Neural progenitor cell (in vitro differentiated cells): ENCODE measurements around the gene ITGA11. TPM values are rescaled to one million over a fixed set of nuclear protein-coding genes. Genes with fewer than 3 reads are reported as not detected.

Source experiments
- DNase-seq: peaks from one replicate; pipeline ENCODE4 v3.0.0-alpha.2; 2016; ENCODE audit warnings: low spot score
- H2AFZ ChIP-seq: fragments of 200-600 bp; sonication (generic); replicated peaks from 2 replicates; pipeline ENCODE4 v1.6.1; 2016; ENCODE audit warnings: antibody characterized with exemption
- H3F3A ChIP-seq: fragments of 200-600 bp; sonication (generic); 2 replicates; pipeline ENCODE4 v1.6.1; 2016; ENCODE audit warnings: antibody characterized with exemption, low read depth
- H3K27ac ChIP-seq: fragments of 200-600 bp; sonication (generic); 2 replicates; pipeline ENCODE4 v1.5.1; 2016; ENCODE audit warnings: mild to moderate bottlenecking
- H3K27me3 ChIP-seq: fragments of 200-600 bp; sonication (generic); 2 replicates; pipeline ENCODE4 v1.6.1; 2016; ENCODE audit warnings: mild to moderate bottlenecking, moderate library complexity
- H3K36me3 ChIP-seq: fragments of 200-600 bp; sonication (generic); 2 replicates; pipeline ENCODE4 v1.5.1; 2016
- H3K4me1 ChIP-seq: fragments of 200-600 bp; sonication (generic); 2 replicates; pipeline ENCODE4 v1.6.1; 2016; ENCODE audit warnings: mixed run types
- H3K4me2 ChIP-seq: fragments of 200-600 bp; sonication (generic); 2 replicates; pipeline ENCODE4 v1.6.1; 2016
- H3K4me3 ChIP-seq: fragments of 200-600 bp; sonication (generic); 2 replicates; pipeline ENCODE4 v1.5.1; 2016
- H3K79me2 ChIP-seq: fragments of 200-600 bp; sonication (generic); 2 replicates; pipeline ENCODE4 v1.6.1; 2016; ENCODE audit warnings: low read depth
- H3K9ac ChIP-seq: fragments of 200-600 bp; sonication (generic); 2 replicates; pipeline ENCODE4 v1.6.1; 2016
- H3K9me3 ChIP-seq: fragments of 200-600 bp; sonication (generic); 2 replicates; pipeline ENCODE4 v1.5.1; 2016; ENCODE audit warnings: low read depth
- H4K20me1 ChIP-seq: fragments of 200-600 bp; sonication (generic); 2 replicates; pipeline ENCODE4 v1.6.1; 2016; ENCODE audit warnings: low read depth
- H3K27ac Mint-ChIP-seq: 3 replicates; pipeline ENCODE4 v1.8.0; 2021; ENCODE audit warnings: mixed read lengths
- H3K27me3 Mint-ChIP-seq: 2 replicates; pipeline ENCODE4 v1.8.0; 2022; ENCODE audit warnings: low read depth, mild to moderate bottlenecking, inconsistent platforms, moderate library complexity, mixed read lengths; ENCODE audit not compliant: insufficient read depth
- H3K36me3 Mint-ChIP-seq: 3 replicates; pipeline ENCODE4 v1.8.0; 2021; ENCODE audit warnings: mixed read lengths
- H3K4me1 Mint-ChIP-seq: 3 replicates; pipeline ENCODE4 v1.8.0; 2021; ENCODE audit warnings: mixed read lengths
- H3K4me3 Mint-ChIP-seq: 3 replicates; pipeline ENCODE4 v1.8.0; 2021; ENCODE audit warnings: mild to moderate bottlenecking, moderate library complexity, mixed read lengths
- H3K9me3 Mint-ChIP-seq: 3 replicates; pipeline ENCODE4 v1.8.0; 2020; ENCODE audit warnings: mixed read lengths
- CTCF ChIP-seq: fragments of 200-600 bp; sonication (generic); IDR thresholded peaks from 2 replicates; pipeline ENCODE4 v1.5.1; 2017; ENCODE audit warnings: antibody characterized with exemption, mild to moderate bottlenecking
- EZH2 ChIP-seq: fragments of 200-600 bp; sonication (generic); IDR thresholded peaks from 2 replicates; pipeline ENCODE4 v1.6.1; 2017; ENCODE audit warnings: antibody characterized with exemption, mild to moderate bottlenecking, moderate library complexity
- EZH2phosphoT487 ChIP-seq: fragments of 200-600 bp; sonication (generic); IDR thresholded peaks from 2 replicates; pipeline ENCODE4 v1.6.1; 2017; ENCODE audit warnings: antibody characterized with exemption
- total RNA-seq: library from RNA; depleted of rRNA; stranded (reverse); fragments of >200 nt; gene quantifications from 2 replicates; pipeline ENCODE4 v1.2.3, GENCODE V29; 2015; ENCODE audit warnings: low replicate concordance

ITGA11 gene
- total RNA-seq, 1 donor from 2014 or later: not detected

- H3K9ac ChIP-seq: no peak overlapping the region
- Mint-ChIP-seq H3K4me1 (no peaks in the 10 kb centered on the region), H3K36me3 (no peaks in the 10 kb centered on the region), H3K9me3 (peaks cover 4% of the 10 kb centered on the region), H3K4me3 (no peak overlapping the region), H3K27me3 (no peaks in the 10 kb centered on the region), H3K27ac (no peak overlapping the region)
- H4K20me1 ChIP-seq: no peaks in the 10 kb centered on the region
- no peaks in the 10 kb centered on the region for H3K27me3 ChIP-seq
- TF ChIP-seq EZH2phosphoT487 (no peak), EZH2 (no peak), CTCF (no peak)
- no peaks in the 10 kb centered on the region for H3F3A ChIP-seq
- H3K36me3 ChIP-seq: no peaks in the 10 kb centered on the region
- no peak overlapping the region for H3K4me2 ChIP-seq
- no peak overlapping the region for H3K4me3 ChIP-seq
- H3K79me2 ChIP-seq: no peaks in the 10 kb centered on the region
- no peaks in the 10 kb centered on the region for H3K4me1 ChIP-seq
- DNase-seq: no peak
- H3K9me3 ChIP-seq: no peaks in the 10 kb centered on the region
- no peak overlapping the region for H2AFZ ChIP-seq
- no peak overlapping the region for H3K27ac ChIP-seq
Measured at GRCh38 chr15:68386587-68387288, 45.2 kb downstream of the ITGA11 start.

- Mint-ChIP-seq H3K27ac (no peak overlapping the region), H3K36me3 (no peaks in the 10 kb centered on the region), H3K9me3 (peaks cover 4% of the 10 kb centered on the region), H3K27me3 (no peaks in the 10 kb centered on the region), H3K4me3 (no peak overlapping the region), H3K4me1 (no peaks in the 10 kb centered on the region)
- Histone ChIP-seq H3K4me2 (no peak overlapping the region), H3K27me3 (no peaks in the 10 kb centered on the region), H4K20me1 (no peaks in the 10 kb centered on the region), H2AFZ (no peak overlapping the region), H3F3A (no peaks in the 10 kb centered on the region), H3K36me3 (no peaks in the 10 kb centered on the region), H3K9me3 (no peaks in the 10 kb centered on the region), H3K4me3 (no peak overlapping the region), H3K79me2 (no peaks in the 10 kb centered on the region), H3K9ac (no peak overlapping the region), H3K4me1 (no peaks in the 10 kb centered on the region), H3K27ac (no peak overlapping the region)
- TF ChIP-seq EZH2phosphoT487 (no peak), EZH2 (no peak), CTCF (no peak)
- DNase-seq: no peak
Measured at GRCh38 chr15:68385671-68386586, 46.0 kb downstream of the ITGA11 start.

GRCh38 chr15:68385240-68385561, 46.8 kb downstream of the ITGA11 start:
- no peaks in the 10 kb centered on the region for H4K20me1 ChIP-seq
- H3F3A ChIP-seq: no peaks in the 10 kb centered on the region
- H3K79me2 ChIP-seq: no peaks in the 10 kb centered on the region
- H3K27me3 ChIP-seq: no peaks in the 10 kb centered on the region
- no peak overlapping the region for H3K4me2 ChIP-seq
- H3K4me1 ChIP-seq: no peaks in the 10 kb centered on the region
- Mint-ChIP-seq H3K4me3 (no peak overlapping the region), H3K27me3 (no peaks in the 10 kb centered on the region), H3K27ac (no peak overlapping the region), H3K4me1 (no peaks in the 10 kb centered on the region), H3K36me3 (no peaks in the 10 kb centered on the region), H3K9me3 (peaks cover 4% of the 10 kb centered on the region)
- DNase-seq: no peak
- no peak for TF ChIP-seq CTCF
- no peak overlapping the region for H3K4me3 ChIP-seq
- H3K9me3 ChIP-seq: no peaks in the 10 kb centered on the region
- H3K27ac ChIP-seq: no peak overlapping the region
- H2AFZ ChIP-seq: no peak overlapping the region
- no peaks in the 10 kb centered on the region for H3K36me3 ChIP-seq
- no peak overlapping the region for H3K9ac ChIP-seq
